ENCODE results near the gene CPVL. TPM values are rescaled to one million over a fixed set of nuclear protein-coding genes. Genes with fewer than 3 reads are reported as not detected.
A peak's percentile ranks its signal among the peaks of the same experiment; 100 is the strongest.

CPVL gene
- polyA plus RNA-seq, 3 donors = 410 to 1,111 (median 1,108) TPM

DNA sequence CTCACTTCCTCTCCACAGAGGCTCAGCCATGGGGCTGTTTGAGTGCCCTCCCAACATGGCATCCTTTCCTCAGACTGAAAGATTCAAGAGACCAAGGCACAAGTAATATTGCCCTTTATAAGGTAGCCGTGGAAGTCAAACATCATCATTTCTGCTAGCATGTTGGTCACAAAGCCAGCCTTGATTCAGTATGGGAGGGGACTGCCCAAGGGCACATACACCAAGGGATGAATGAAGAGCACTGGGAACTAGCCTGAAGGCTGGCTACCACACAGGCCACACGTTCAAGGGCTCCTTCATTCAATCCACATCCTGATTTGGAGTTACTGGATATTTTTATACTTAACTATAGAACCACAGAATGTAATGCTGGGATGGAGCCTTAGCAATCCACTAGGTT, 39.3 kb downstream of the CPVL start:
- Mint-ChIP-seq H3K27ac (peak overlapping the region in 3 of 7 donors; percentile 64 to 75 (median 64)), H3K36me3 (peaks cover 64 to 83% of the 10 kb centered on the region in 2 donors), H3K4me3 (no peak overlapping the region), H3K27me3 (ENCODE audit: low read depth in 3 of 3) (peaks cover 0 to 2% (median 0%) of the 10 kb centered on the region in 3 donors), H3K4me1 (peaks cover 62% of the 10 kb centered on the region), H3K9me3 (no peaks in the 10 kb centered on the region)
- Histone ChIP-seq H3K27ac (ENCODE audit: low read depth in 1 of 2, low read length in 2 of 2) (peak overlapping the region in 1 of 2 donors; percentile 52), H3K36me3 (replicated peaks in 1 of 2; ENCODE audit: control insufficient read depth in 1 of 2, insufficient read depth in 2 of 2, low read length in 2 of 2) (peaks cover 52 to 76% of the 10 kb centered on the region in 2 donors), H2AFZ (ENCODE audit: insufficient read depth, low read depth, low read length, poor library complexity, severe bottlenecking) (no peak overlapping the region), H3K9me3 (replicated peaks in 1 of 2; ENCODE audit: control insufficient read depth in 1 of 2, insufficient read depth in 1 of 2, low read length in 2 of 2) (no peaks in the 10 kb centered on the region), H3K79me2 (ENCODE audit: insufficient read depth, low read length) (peaks cover 7% of the 10 kb centered on the region), H3K4me1 (ENCODE audit: control insufficient read depth in 1 of 2, insufficient read depth in 2 of 2, low read length in 2 of 2) (peaks cover 53 to 66% of the 10 kb centered on the region in 2 donors), H3K4me3 (replicated peaks in 1 of 3; ENCODE audit: low read depth in 2 of 3, low read length in 3 of 3) (no peak overlapping the region), H3K4me2 (replicated peaks; ENCODE audit: extremely low read depth, low read length, poor library complexity, severe bottlenecking) (no peak overlapping the region), H4K20me1 (ENCODE audit: insufficient read depth, low read length) (peaks cover 67% of the 10 kb centered on the region), H3K27me3 (ENCODE audit: control insufficient read depth in 2 of 2, insufficient read depth in 2 of 2, low read length in 2 of 2) (no peaks in the 10 kb centered on the region), H3K9ac (ENCODE audit: insufficient read depth, low read length, poor library complexity, severe bottlenecking) (no peak overlapping the region)
- intact Hi-C loops (cut with micrococcal nuclease) = loop anchor here (5.0 to 10.0 kb wide), 3 partner anchors 40 to 182 kb away; partner anchors contain the start of genes CPVL (in 1 of the 2) and TRIL (in 1 of the 2)
- no peak for DNase-seq
- WGBS (ENCODE audit: insufficient coverage) = 89% methylated on average over 1 of the region's 2 CpGs
- TF ChIP-seq, protein P1, sequence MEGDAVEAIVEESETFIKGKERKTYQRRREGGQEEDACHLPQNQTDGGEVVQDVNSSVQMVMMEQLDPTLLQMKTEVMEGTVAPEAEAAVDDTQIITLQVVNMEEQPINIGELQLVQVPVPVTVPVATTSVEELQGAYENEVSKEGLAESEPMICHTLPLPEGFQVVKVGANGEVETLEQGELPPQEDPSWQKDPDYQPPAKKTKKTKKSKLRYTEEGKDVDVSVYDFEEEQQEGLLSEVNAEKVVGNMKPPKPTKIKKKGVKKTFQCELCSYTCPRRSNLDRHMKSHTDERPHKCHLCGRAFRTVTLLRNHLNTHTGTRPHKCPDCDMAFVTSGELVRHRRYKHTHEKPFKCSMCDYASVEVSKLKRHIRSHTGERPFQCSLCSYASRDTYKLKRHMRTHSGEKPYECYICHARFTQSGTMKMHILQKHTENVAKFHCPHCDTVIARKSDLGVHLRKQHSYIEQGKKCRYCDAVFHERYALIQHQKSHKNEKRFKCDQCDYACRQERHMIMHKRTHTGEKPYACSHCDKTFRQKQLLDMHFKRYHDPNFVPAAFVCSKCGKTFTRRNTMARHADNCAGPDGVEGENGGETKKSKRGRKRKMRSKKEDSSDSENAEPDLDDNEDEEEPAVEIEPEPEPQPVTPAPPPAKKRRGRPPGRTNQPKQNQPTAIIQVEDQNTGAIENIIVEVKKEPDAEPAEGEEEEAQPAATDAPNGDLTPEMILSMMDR (IDR thresholded peaks at IDR 0.05) = no peak

DNA sequence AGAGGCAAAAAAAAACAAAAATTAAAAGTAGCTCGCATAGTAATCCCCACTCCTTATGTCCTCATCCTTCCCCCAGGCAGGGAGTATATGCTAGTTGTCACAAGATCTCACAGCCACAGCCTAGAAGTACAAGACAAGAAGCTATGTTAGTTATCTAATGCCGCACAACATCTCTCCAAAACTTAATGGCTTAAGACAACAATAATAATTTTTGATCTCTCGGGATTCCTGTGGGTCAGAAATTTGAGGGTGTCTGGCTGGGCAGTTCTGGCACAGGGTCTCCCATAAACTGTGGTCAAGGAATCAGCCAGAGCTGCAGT, 39.7 kb downstream of the CPVL start:
- Histone ChIP-seq H2AFZ (ENCODE audit: insufficient read depth, low read depth, low read length, poor library complexity, severe bottlenecking) (no peak overlapping the region), H3K4me3 (replicated peaks in 1 of 3; ENCODE audit: low read depth in 2 of 3, low read length in 3 of 3) (no peak overlapping the region), H4K20me1 (ENCODE audit: insufficient read depth, low read length) (peaks cover 71% of the 10 kb centered on the region), H3K9me3 (replicated peaks in 1 of 2; ENCODE audit: control insufficient read depth in 1 of 2, insufficient read depth in 1 of 2, low read length in 2 of 2) (no peaks in the 10 kb centered on the region), H3K79me2 (ENCODE audit: insufficient read depth, low read length) (peaks cover 3% of the 10 kb centered on the region), H3K9ac (ENCODE audit: insufficient read depth, low read length, poor library complexity, severe bottlenecking) (no peak overlapping the region), H3K36me3 (replicated peaks in 1 of 2; ENCODE audit: control insufficient read depth in 1 of 2, insufficient read depth in 2 of 2, low read length in 2 of 2) (peaks cover 48 to 76% of the 10 kb centered on the region in 2 donors), H3K4me2 (replicated peaks; ENCODE audit: extremely low read depth, low read length, poor library complexity, severe bottlenecking) (no peak overlapping the region), H3K27ac (ENCODE audit: low read depth in 1 of 2, low read length in 2 of 2) (peak overlapping the region in 1 of 2 donors; percentile 52), H3K27me3 (ENCODE audit: control insufficient read depth in 2 of 2, insufficient read depth in 2 of 2, low read length in 2 of 2) (no peaks in the 10 kb centered on the region), H3K4me1 (ENCODE audit: control insufficient read depth in 1 of 2, insufficient read depth in 2 of 2, low read length in 2 of 2) (peaks cover 56 to 62% of the 10 kb centered on the region in 2 donors)
- Mint-ChIP-seq H3K9me3 (no peaks in the 10 kb centered on the region), H3K27me3 (ENCODE audit: low read depth in 3 of 3) (peaks cover 0 to 2% (median 0%) of the 10 kb centered on the region in 3 donors), H3K27ac (peak overlapping the region in 3 of 7 donors; percentile 64 to 75 (median 64)), H3K36me3 (peaks cover 63 to 81% of the 10 kb centered on the region in 2 donors), H3K4me3 (no peak overlapping the region), H3K4me1 (peaks cover 62% of the 10 kb centered on the region)
- no CpG with 5 or more reads among the region's 3 CpGs for WGBS (ENCODE audit: insufficient coverage)
- TF ChIP-seq, protein P1 (IDR thresholded peaks at IDR 0.05) = peak; percentile 45
- no peak for DNase-seq
- intact Hi-C loops (cut with micrococcal nuclease) = loop anchor here (5.0 to 10.0 kb wide), 3 partner anchors 41 to 182 kb away; partner anchors contain the start of genes CPVL (in 1 of the 2) and TRIL (in 1 of the 2)

Measured in CD14-positive monocyte (primary cell).